Loucy (cell line): Measurements from ENCODE around the gene NDUFS7.

Experiments used
- H2AFZ ChIP-seq: fragments of 200-600 bp; sonication (generic); 2 replicates; pipeline ENCODE4 v1.6.0; 2016; ENCODE audit warnings: antibody characterized with exemption, mild to moderate bottlenecking, low read length, moderate library complexity
- H3F3A ChIP-seq: fragments of 200-600 bp; 2 replicates; pipeline ENCODE4 v1.6.0; 2016; ENCODE audit warnings: antibody characterized with exemption, low read depth, mild to moderate bottlenecking
- H3K27me3 ChIP-seq: fragments of 200-600 bp; sonication (generic); 2 replicates; pipeline ENCODE4 v1.6.1; 2014; ENCODE audit warnings: low read length, mild to moderate bottlenecking; ENCODE audit not compliant: insufficient read depth, poor library complexity, severe bottlenecking
- H3K36me3 ChIP-seq: fragments of 200-600 bp; sonication (generic); 2 replicates; pipeline ENCODE4 v1.6.1; 2016; ENCODE audit warnings: low read length; ENCODE audit not compliant: insufficient read depth
- H3K4me1 ChIP-seq: fragments of 200-600 bp; sonication (generic); 2 replicates; pipeline ENCODE4 v1.5.1; 2014; ENCODE audit warnings: low read length, mild to moderate bottlenecking; ENCODE audit not compliant: insufficient read depth, poor library complexity, severe bottlenecking
- H3K4me2 ChIP-seq: fragments of 200-600 bp; sonication (generic); 2 replicates; pipeline ENCODE4 v1.6.0; 2014; ENCODE audit warnings: antibody characterized with exemption, low read length, low read depth, mild to moderate bottlenecking; ENCODE audit not compliant: poor library complexity, severe bottlenecking
- H3K4me3 ChIP-seq: fragments of 200-600 bp; sonication (generic); 2 replicates; pipeline ENCODE4 v1.5.1; 2014; ENCODE audit warnings: low read length, mild to moderate bottlenecking, mixed read lengths; ENCODE audit not compliant: poor library complexity, severe bottlenecking
- H3K79me2 ChIP-seq: fragments of 200-600 bp; sonication (generic); 2 replicates; pipeline ENCODE4 v1.6.1; 2014; ENCODE audit warnings: low read length; ENCODE audit not compliant: insufficient read depth
- H3K9ac ChIP-seq: fragments of 200-600 bp; sonication (generic); 2 replicates; pipeline ENCODE4 v1.6.0; 2014; ENCODE audit warnings: mild to moderate bottlenecking, low read depth, low read length, moderate library complexity; ENCODE audit not compliant: poor library complexity, severe bottlenecking
- H3K9me2 ChIP-seq: fragments of 200-600 bp; sonication (generic); replicated peaks from 2 replicates; pipeline ENCODE4 v1.6.1; 2016; ENCODE audit warnings: low read depth, low read length, mixed read lengths
- H3K9me3 ChIP-seq: fragments of 200-600 bp; sonication (generic); 2 replicates; pipeline ENCODE4 v1.6.1; 2014; ENCODE audit warnings: mild to moderate bottlenecking, antibody characterized with exemption, low read length, low read depth; ENCODE audit not compliant: insufficient read depth
- H4K20me1 ChIP-seq: fragments of 200-600 bp; sonication (generic); 2 replicates; pipeline ENCODE4 v1.6.0; 2014; ENCODE audit warnings: antibody characterized with exemption, low read length, mild to moderate bottlenecking; ENCODE audit not compliant: insufficient read depth, poor library complexity, severe bottlenecking
- EZH2phosphoT487 ChIP-seq: fragments of 200-600 bp; IDR thresholded peaks from 2 replicates; pipeline ENCODE4 v1.6.1; 2018; ENCODE audit warnings: antibody characterized with exemption, mild to moderate bottlenecking, moderate library complexity, borderline replicate concordance
- TF ChIP-seq, protein P1 (sequence below): fragments of 200-600 bp; sonication (generic); conservative IDR thresholded peaks from 2 replicates; pipeline ENCODE4 v1.5.1; 2014; ENCODE audit warnings: mild to moderate bottlenecking, antibody characterized with exemption, low read length

The NDUFS7 gene

DNA sequence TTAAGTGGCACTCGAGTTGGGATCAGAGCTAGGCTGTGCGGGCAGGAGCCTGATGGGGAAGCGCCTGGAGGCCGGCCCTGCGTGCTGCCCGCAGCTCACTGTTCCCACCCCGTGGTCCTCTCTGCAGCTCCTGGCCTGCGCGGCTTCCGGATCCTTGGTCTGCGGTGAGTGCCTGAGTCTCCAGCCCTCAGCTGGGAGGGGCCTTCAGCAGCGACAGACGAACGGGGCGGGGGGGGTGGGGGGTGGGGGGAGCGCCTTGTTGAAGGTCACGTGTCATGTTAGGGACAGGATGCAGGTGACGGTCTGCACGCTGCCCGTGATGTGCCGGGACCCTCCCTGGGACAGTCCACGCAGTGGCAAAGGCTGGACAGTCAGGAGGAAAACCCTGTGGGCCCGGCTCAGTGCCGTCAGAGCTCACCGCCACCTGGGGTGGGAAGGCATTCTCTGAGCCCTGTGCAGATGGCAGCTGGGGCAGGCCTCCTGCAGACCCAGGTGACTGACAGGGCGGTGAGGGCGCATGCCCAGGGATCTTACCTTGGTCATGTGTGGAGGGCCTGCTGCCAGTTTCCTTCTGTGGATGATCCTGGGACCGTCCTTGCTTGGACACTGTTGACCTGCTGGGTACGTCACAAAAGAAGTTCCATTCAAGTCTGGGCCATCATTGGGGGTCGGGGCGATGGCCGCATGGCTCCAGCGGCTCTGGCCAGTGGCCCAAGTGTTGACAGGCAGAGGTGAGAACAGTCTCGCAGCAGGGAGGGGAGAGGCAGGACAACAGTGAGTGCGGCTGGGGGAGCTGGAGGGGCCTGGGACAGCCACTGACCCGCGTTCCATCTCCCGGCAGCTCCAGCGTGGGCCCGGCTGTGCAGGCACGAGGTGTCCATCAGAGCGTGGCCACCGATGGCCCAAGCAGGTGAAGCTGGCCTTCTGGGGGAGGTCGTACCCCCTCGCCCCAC is 4.3 kb downstream of the NDUFS7 start:
- no peak for TF ChIP-seq EZH2phosphoT487
- TF ChIP-seq, protein P1, sequence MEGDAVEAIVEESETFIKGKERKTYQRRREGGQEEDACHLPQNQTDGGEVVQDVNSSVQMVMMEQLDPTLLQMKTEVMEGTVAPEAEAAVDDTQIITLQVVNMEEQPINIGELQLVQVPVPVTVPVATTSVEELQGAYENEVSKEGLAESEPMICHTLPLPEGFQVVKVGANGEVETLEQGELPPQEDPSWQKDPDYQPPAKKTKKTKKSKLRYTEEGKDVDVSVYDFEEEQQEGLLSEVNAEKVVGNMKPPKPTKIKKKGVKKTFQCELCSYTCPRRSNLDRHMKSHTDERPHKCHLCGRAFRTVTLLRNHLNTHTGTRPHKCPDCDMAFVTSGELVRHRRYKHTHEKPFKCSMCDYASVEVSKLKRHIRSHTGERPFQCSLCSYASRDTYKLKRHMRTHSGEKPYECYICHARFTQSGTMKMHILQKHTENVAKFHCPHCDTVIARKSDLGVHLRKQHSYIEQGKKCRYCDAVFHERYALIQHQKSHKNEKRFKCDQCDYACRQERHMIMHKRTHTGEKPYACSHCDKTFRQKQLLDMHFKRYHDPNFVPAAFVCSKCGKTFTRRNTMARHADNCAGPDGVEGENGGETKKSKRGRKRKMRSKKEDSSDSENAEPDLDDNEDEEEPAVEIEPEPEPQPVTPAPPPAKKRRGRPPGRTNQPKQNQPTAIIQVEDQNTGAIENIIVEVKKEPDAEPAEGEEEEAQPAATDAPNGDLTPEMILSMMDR: no peak
- H3K4me3 ChIP-seq: no peak overlapping the region
- peaks cover 4% of the 10 kb centered on the region for H4K20me1 ChIP-seq
- H3K9ac ChIP-seq: no peak overlapping the region
- no peaks in the 10 kb centered on the region for H3K27me3 ChIP-seq
- no peak overlapping the region for H3K4me2 ChIP-seq
- H3F3A ChIP-seq: no peaks in the 10 kb centered on the region
- peaks cover 5% of the 10 kb centered on the region for H3K4me1 ChIP-seq
- H2AFZ ChIP-seq: no peak overlapping the region
- H3K9me2 ChIP-seq: no peaks in the 10 kb centered on the region
- H3K79me2 ChIP-seq: peaks cover 24% of the 10 kb centered on the region
- H3K9me3 ChIP-seq: no peaks in the 10 kb centered on the region
- peaks cover 11% of the 10 kb centered on the region; the same call in 1 of the 2 replicates for H3K36me3 ChIP-seq

DNA sequence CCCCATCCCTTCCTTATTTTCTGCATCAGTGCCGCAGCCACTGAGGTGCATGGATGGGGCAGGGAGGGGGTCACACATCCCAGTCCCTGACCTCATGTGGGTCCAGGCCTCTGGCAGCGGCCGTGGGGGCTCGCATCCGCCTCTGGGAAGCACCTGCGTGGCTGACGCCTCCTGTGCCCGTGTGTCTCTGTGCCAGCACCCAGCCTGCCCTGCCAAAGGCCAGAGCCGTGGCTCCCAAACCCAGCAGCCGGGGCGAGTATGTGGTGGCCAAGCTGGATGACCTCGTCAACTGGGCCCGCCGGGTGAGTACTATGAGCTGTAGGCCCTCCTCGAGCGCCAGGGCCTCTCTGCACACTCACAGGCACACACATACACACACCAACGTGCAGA is 4.9 kb downstream of the NDUFS7 start:
- Histone ChIP-seq H3K9me2 (no peaks in the 10 kb centered on the region), H3K27me3 (no peaks in the 10 kb centered on the region), H3K4me2 (no peak overlapping the region), H3K4me1 (peaks cover 5% of the 10 kb centered on the region), H2AFZ (no peak overlapping the region), H3F3A (no peaks in the 10 kb centered on the region), H3K9me3 (no peaks in the 10 kb centered on the region), H3K36me3 (peaks cover 11% of the 10 kb centered on the region; the same call in 1 of the 2 replicates), H3K79me2 (peaks cover 24% of the 10 kb centered on the region), H4K20me1 (peaks cover 4% of the 10 kb centered on the region), H3K4me3 (no peak overlapping the region), H3K9ac (no peak overlapping the region)
- TF ChIP-seq EZH2phosphoT487: no peak
- TF ChIP-seq, protein P1: no peak

GRCh38 chr19:1389033-1389940 is 5.6 kb downstream of the NDUFS7 start:
- Histone ChIP-seq H3K9me2 (no peaks in the 10 kb centered on the region), H3K36me3 (peaks cover 11% of the 10 kb centered on the region; the same call in 1 of the 2 replicates), H3K4me3 (no peak overlapping the region), H3F3A (no peaks in the 10 kb centered on the region), H3K9ac (no peak overlapping the region), H2AFZ (no peak overlapping the region), H3K27me3 (no peaks in the 10 kb centered on the region), H3K4me1 (peaks cover 5% of the 10 kb centered on the region), H4K20me1 (peaks cover under 1% of the 10 kb centered on the region), H3K9me3 (no peaks in the 10 kb centered on the region), H3K79me2 (peaks cover 19% of the 10 kb centered on the region), H3K4me2 (no peak overlapping the region)
- TF ChIP-seq EZH2phosphoT487: no peak
- TF ChIP-seq, protein P1: no peak
